IPS-11a (cell line): Measurements from ENCODE around the gene TTC27.
"Not testable (repeated sequence)": the region's sequence is repeated elsewhere in the genome, so short reads cannot be mapped to it uniquely, and the experiment has no call there.

Experiments used
- H3K4me3 ChIP-seq: one replicate; pipeline ENCODE4 v1.5.1; 2013; ENCODE audit warnings: low read depth, low read length, control low read depth

TTC27 gene

GRCh38 chr2:32627814-32628579 lies at the start of gene TTC27:
Gene TTC27 (plus strand): TSS chr2:32628050. CDS start chr2:32628293, 243 bp downstream.
- H3K4me3 ChIP-seq = peak within 1 kb of the TSS; percentile 87

GRCh38 chr2:32591669-32592463 lies 36.0 kb upstream of the TTC27 start:
- no peak overlapping the region for H3K4me3 ChIP-seq

- H3K4me3 ChIP-seq = no peak overlapping the region
Measured at GRCh38 chr2:32594573-32594972, 33.3 kb upstream of the TTC27 start.

- no peak overlapping the region for H3K4me3 ChIP-seq
Measured at GRCh38 chr2:32611366-32611765, 16.5 kb upstream of the TTC27 start.

- no peak overlapping the region for H3K4me3 ChIP-seq
Measured at GRCh38 chr2:32611771-32612170, 16.1 kb upstream of the TTC27 start.

- no peak overlapping the region for H3K4me3 ChIP-seq
Measured at GRCh38 chr2:32614084-32614483, 13.8 kb upstream of the TTC27 start.

GRCh38 chr2:32617599-32618189 lies 10.2 kb upstream of the TTC27 start:
- no peak overlapping the region for H3K4me3 ChIP-seq

- no peak overlapping the region for H3K4me3 ChIP-seq
Measured at GRCh38 chr2:32622570-32623310, 5.1 kb upstream of the TTC27 start.

- no peak overlapping the region for H3K4me3 ChIP-seq
Measured at GRCh38 chr2:32623311-32623706, 4.5 kb upstream of the TTC27 start.

GRCh38 chr2:32624812-32625211 lies 3.0 kb upstream of the TTC27 start:
- H3K4me3 ChIP-seq = no peak overlapping the region

- peak overlapping the region; percentile 68 for H3K4me3 ChIP-seq
Measured at GRCh38 chr2:32626639-32627221, 1.1 kb upstream of the TTC27 start.

- H3K4me3 ChIP-seq = peak overlapping the region; percentile 68
Measured at GRCh38 chr2:32627441-32627813, 423 bp upstream of the TTC27 start.

- no peak overlapping the region for H3K4me3 ChIP-seq
Measured at GRCh38 chr2:32632089-32632488, 4.2 kb downstream of the TTC27 start.

- no peak overlapping the region for H3K4me3 ChIP-seq
Measured at GRCh38 chr2:32633040-32633439, 5.2 kb downstream of the TTC27 start.

GRCh38 chr2:32638548-32638947 lies 10.7 kb downstream of the TTC27 start:
- H3K4me3 ChIP-seq = not testable (repeated sequence)

- H3K4me3 ChIP-seq = no peak overlapping the region
Measured at GRCh38 chr2:32641180-32641579, 13.3 kb downstream of the TTC27 start.

GRCh38 chr2:32647180-32647651 lies 19.4 kb downstream of the TTC27 start:
- no peak overlapping the region for H3K4me3 ChIP-seq

- H3K4me3 ChIP-seq = no peak overlapping the region
Measured at GRCh38 chr2:32652555-32653209, 24.8 kb downstream of the TTC27 start.

GRCh38 chr2:32656069-32656468 lies 28.2 kb downstream of the TTC27 start:
- H3K4me3 ChIP-seq = no peak overlapping the region

GRCh38 chr2:32663864-32664263 lies 36.0 kb downstream of the TTC27 start:
- H3K4me3 ChIP-seq = no peak overlapping the region
